HEK293 (cell line): ENCODE results near the gene HDAC10.

ENCODE experiments used
- CTCF ChIA-PET: fragments of 350-600 bp; formaldehyde crosslinking; extraction: SDS; loops from one replicate; lab custom pipeline; 2021; ENCODE audit warnings: antibody characterized with exemption; lab: Yijun Ruan, JAX
- POLR2A ChIA-PET: fragments of 300-600 bp; formaldehyde crosslinking; extraction: SDS; loops from one replicate; lab custom pipeline; 2020; ENCODE audit warnings: antibody characterized with exemption, inconsistent platforms; lab: Yijun Ruan, JAX
- H3K27ac ChIP-seq: fragments of 200-500 bp; sonication (Bioruptor generic); 2 replicates; pipeline ENCODE4 v1.5.1; 2014; ENCODE audit warnings: low read depth, low read length, control low read depth, inconsistent platforms; ENCODE audit errors: extremely low read depth
- H3K36me3 ChIP-seq, 2 experiments: fragments of 200-500 bp in 1 of 2; sonication (Bioruptor generic) in 1 of 2; 1 replicate in 1 of 2; 2 replicates in 1 of 2; pipeline ENCODE4 v1.5.1; 2014 to 2017; ENCODE audit warnings: inconsistent platforms in 2 of 2, low read length in 2 of 2; ENCODE audit not compliant: control insufficient read depth in 2 of 2, insufficient read depth in 1 of 2
- H3K4me1 ChIP-seq: fragments of 200-500 bp; sonication (Bioruptor generic); 2 replicates; pipeline ENCODE4 v1.5.1; 2014; ENCODE audit warnings: mild to moderate bottlenecking, low read length, inconsistent platforms; ENCODE audit not compliant: control insufficient read depth, insufficient read depth
- H3K4me3 ChIP-seq: 2 replicates; pipeline ENCODE4 v1.5.1; 2011; ENCODE audit warnings: low read depth, mild to moderate bottlenecking, control low read depth, low read length, moderate library complexity
- H3K9me3 ChIP-seq: fragments of 200-500 bp; sonication (Bioruptor generic); 2 replicates; pipeline ENCODE4 v1.5.1; 2014; ENCODE audit warnings: low read depth, low read length, inconsistent platforms; ENCODE audit not compliant: control insufficient read depth, insufficient read depth
- FEZF1 ChIP-seq: fragments of 450-650 bp; formaldehyde crosslinking; IDR thresholded peaks from 2 replicates; pipeline ENCODE4 v1.5.1; 2016; ENCODE audit warnings: missing biosample characterization, missing genetic modification characterization
- GLI4 ChIP-seq: fragments of 450-650 bp; formaldehyde crosslinking; IDR thresholded peaks from 2 replicates; pipeline ENCODE4 v1.5.1; 2016; ENCODE audit warnings: missing biosample characterization, missing genetic modification characterization
- GLIS2 ChIP-seq: fragments of 450-650 bp; formaldehyde crosslinking; IDR thresholded peaks from 2 replicates; pipeline ENCODE4 v1.5.1; 2016; ENCODE audit warnings: missing biosample characterization, missing genetic modification characterization
- HOXD13 ChIP-seq: sonication (generic); formaldehyde crosslinking; IDR thresholded peaks from 2 replicates; pipeline ENCODE4 v1.8.0; 2022; ENCODE audit warnings: missing genetic modification reagents, borderline replicate concordance
- KLF1 ChIP-seq: fragments of 450-650 bp; formaldehyde crosslinking; IDR thresholded peaks from 2 replicates; pipeline ENCODE4 v1.5.1; 2016; ENCODE audit warnings: missing biosample characterization, missing genetic modification characterization
- SALL2 ChIP-seq: fragments of 450-650 bp; formaldehyde crosslinking; IDR thresholded peaks from 2 replicates; pipeline ENCODE4 v1.5.0; 2017; ENCODE audit warnings: missing biosample characterization, mild to moderate bottlenecking, missing genetic modification characterization, borderline replicate concordance
- ZBTB20 ChIP-seq: fragments of 450-650 bp; formaldehyde crosslinking; IDR thresholded peaks from 2 replicates; pipeline ENCODE4 v1.5.1; 2016; ENCODE audit warnings: missing biosample characterization, missing genetic modification characterization
- ZBTB6 ChIP-seq: fragments of 450-650 bp; formaldehyde crosslinking; IDR thresholded peaks from 2 replicates; pipeline ENCODE4 v1.5.1; 2017; ENCODE audit warnings: missing biosample characterization, missing genetic modification characterization
- ZFP69B ChIP-seq: fragments of 450-650 bp; formaldehyde crosslinking; IDR thresholded peaks from 2 replicates; pipeline ENCODE4 v1.5.1; 2016; ENCODE audit warnings: missing biosample characterization, missing genetic modification characterization
- ZNF138 ChIP-seq: fragments of 450-650 bp; formaldehyde crosslinking; IDR thresholded peaks from 2 replicates; pipeline ENCODE4 v1.5.1; 2016; ENCODE audit warnings: missing biosample characterization, missing genetic modification characterization, borderline replicate concordance
- ZNF148 ChIP-seq: fragments of 450-650 bp; formaldehyde crosslinking; IDR thresholded peaks from 2 replicates; pipeline ENCODE4 v1.5.0; 2017; ENCODE audit warnings: missing biosample characterization, missing genetic modification characterization, borderline replicate concordance
- ZNF16 ChIP-seq: fragments of 450-650 bp; formaldehyde crosslinking; IDR thresholded peaks from 2 replicates; pipeline ENCODE4 v1.5.1; 2016; ENCODE audit warnings: low read depth, missing biosample characterization, missing genetic modification characterization
- ZNF169 ChIP-seq: fragments of 450-650 bp; formaldehyde crosslinking; IDR thresholded peaks from 2 replicates; pipeline ENCODE4 v1.5.1; 2016; ENCODE audit warnings: missing biosample characterization, missing genetic modification characterization
- ZNF175 ChIP-seq: fragments of 450-650 bp; formaldehyde crosslinking; IDR thresholded peaks from 2 replicates; pipeline ENCODE4 v1.5.1; 2016; ENCODE audit warnings: missing biosample characterization, missing genetic modification characterization
- ZNF184 ChIP-seq: fragments of 450-650 bp; IDR thresholded peaks from 2 replicates; pipeline ENCODE4 v1.5.1; 2018; ENCODE audit warnings: missing biosample characterization, mild to moderate bottlenecking, missing genetic modification characterization
- ZNF324 ChIP-seq: fragments of 450-650 bp; formaldehyde crosslinking; IDR thresholded peaks from 2 replicates; pipeline ENCODE4 v1.5.1; 2016; ENCODE audit warnings: missing biosample characterization, missing genetic modification characterization
- ZNF366 ChIP-seq: fragments of 450-650 bp; formaldehyde crosslinking; conservative IDR thresholded peaks from 2 replicates; pipeline ENCODE4 v1.5.1; 2016; ENCODE audit warnings: missing biosample characterization, missing genetic modification characterization
- ZNF391 ChIP-seq: fragments of 450-650 bp; formaldehyde crosslinking; IDR thresholded peaks from 2 replicates; pipeline ENCODE4 v1.5.1; 2016; ENCODE audit warnings: low read depth, missing biosample characterization, missing genetic modification characterization, borderline replicate concordance
- ZNF394 ChIP-seq: fragments of 450-650 bp; formaldehyde crosslinking; IDR thresholded peaks from 2 replicates; pipeline ENCODE4 v1.5.1; 2016; ENCODE audit warnings: missing biosample characterization, missing genetic modification characterization, mild to moderate bottlenecking, moderate library complexity, borderline replicate concordance
- ZNF426 ChIP-seq: fragments of 450-650 bp; formaldehyde crosslinking; IDR thresholded peaks from 2 replicates; pipeline ENCODE4 v1.5.1; 2017; ENCODE audit warnings: missing biosample characterization, missing genetic modification characterization, mild to moderate bottlenecking, inconsistent platforms, moderate library complexity
- ZNF544 ChIP-seq: fragments of 450-650 bp; formaldehyde crosslinking; IDR thresholded peaks from 2 replicates; pipeline ENCODE4 v1.5.0; 2017; ENCODE audit warnings: missing biosample characterization, missing genetic modification characterization
- ZNF558 ChIP-seq: fragments of 450-650 bp; formaldehyde crosslinking; IDR thresholded peaks from 2 replicates; pipeline ENCODE4 v1.5.1; 2016; ENCODE audit warnings: missing biosample characterization, missing genetic modification characterization
- ZNF785 ChIP-seq: fragments of 450-650 bp; formaldehyde crosslinking; IDR thresholded peaks from 2 replicates; pipeline ENCODE4 v1.5.1; 2016; ENCODE audit warnings: missing biosample characterization, missing genetic modification characterization
- ZSCAN23 ChIP-seq: fragments of 450-650 bp; formaldehyde crosslinking; IDR thresholded peaks from 2 replicates; pipeline ENCODE4 v1.5.1; 2016; ENCODE audit warnings: missing biosample characterization, missing genetic modification characterization
- ZSCAN4 ChIP-seq: fragments of 450-650 bp; formaldehyde crosslinking; IDR thresholded peaks from 2 replicates; pipeline ENCODE4 v1.5.1; 2017; ENCODE audit warnings: missing biosample characterization, missing genetic modification characterization

HDAC10 gene

GRCh38 chr22:50225200-50225969 is 25.7 kb downstream of the HDAC10 start:
- Histone ChIP-seq H3K27ac (no peak overlapping the region), H3K4me3 (no peak overlapping the region), H3K4me1 (no peaks in the 10 kb centered on the region; the same call in 1 of the 2 replicates), H3K36me3 (peaks cover 24 to 92% of the 10 kb centered on the region in 2 experiments), H3K9me3 (no peaks in the 10 kb centered on the region)
- CTCF ChIA-PET = interaction anchor here (1.4 to 1.6 kb wide), 2 partner anchors 16 to 51 kb away, joined by 3 to 6 read pairs; no protein-coding TSS in a partner anchor
- TF ChIP-seq ZNF16 (tag by site-specific recombination) = no peak
- TF ChIP-seq ZSCAN23 (tag by site-specific recombination) = no peak
- TF ChIP-seq ZNF558 (tag by site-specific recombination) = no peak
- no peak for TF ChIP-seq ZNF391 (tag by site-specific recombination)
- 0 out of 2 replicates have a peak, but pooled peaks have one; percentile 13 for TF ChIP-seq KLF1 (tag by site-specific recombination)
- TF ChIP-seq GLI4 = no peak
- TF ChIP-seq HOXD13 (CRISPR knock-in tag) = no peak
- TF ChIP-seq FEZF1 (tag by site-specific recombination) = no peak
- TF ChIP-seq ZNF184 (tag by site-specific recombination) = no peak
- POLR2A ChIA-PET = no interaction called here

- TF ChIP-seq ZNF366 (tag by site-specific recombination) (no peak), ZNF16 (tag by site-specific recombination) (no peak), ZNF544 (tag by site-specific recombination) (no peak), FEZF1 (tag by site-specific recombination) (no peak), ZNF426 (tag by site-specific recombination) (no peak), ZNF785 (no peak)
- no peaks in the 10 kb centered on the region for H3K9me3 ChIP-seq
- CTCF ChIA-PET = interaction anchor here (0.8 to 1.6 kb wide), 2 partner anchors 17 to 78 kb away, joined by 4 to 6 read pairs; no protein-coding TSS in a partner anchor
- POLR2A ChIA-PET = interaction anchor here (0.9 kb wide), 1 partner anchor 20 kb away, joined by 3 read pairs; no protein-coding TSS in a partner anchor
- peaks cover 2% of the 10 kb centered on the region; the same call in 1 of the 2 replicates for H3K4me1 ChIP-seq
- peaks cover 17 to 95% of the 10 kb centered on the region in 2 experiments for H3K36me3 ChIP-seq
- no peak overlapping the region for H3K4me3 ChIP-seq
- H3K27ac ChIP-seq = no peak overlapping the region
Observed at GRCh38 chr22:50224071-50224470, 27.0 kb downstream of the HDAC10 start.

GRCh38 chr22:50222508-50222907 is 28.6 kb downstream of the HDAC10 start:
- CTCF ChIA-PET = interaction anchor here (0.5 to 1.4 kb wide), 4 partner anchors 11 to 457 kb away, joined by 3 to 5 read pairs (median 3); no protein-coding TSS in a partner anchor
- Histone ChIP-seq H3K27ac (no peak overlapping the region), H3K4me1 (peaks cover 2% of the 10 kb centered on the region; the same call in 1 of the 2 replicates), H3K4me3 (no peak overlapping the region), H3K36me3 (peaks cover 17 to 96% of the 10 kb centered on the region in 2 experiments), H3K9me3 (no peaks in the 10 kb centered on the region)
- POLR2A ChIA-PET = interaction anchor here (0.5 kb wide), 1 partner anchor 13 kb away, joined by 3 read pairs; no protein-coding TSS in a partner anchor
- no peak for TF ChIP-seq ZNF16 (tag by site-specific recombination)
- no peak for TF ChIP-seq ZNF138 (tag by site-specific recombination)
- no peak for TF ChIP-seq ZNF175
- TF ChIP-seq ZBTB20 (tag by site-specific recombination) = no peak
- no peak for TF ChIP-seq ZNF169 (tag by site-specific recombination)
- TF ChIP-seq ZNF394 (tag by site-specific recombination) = no peak
- no peak for TF ChIP-seq ZBTB6 (tag by site-specific recombination)
- no peak for TF ChIP-seq ZFP69B (tag by site-specific recombination)
- TF ChIP-seq ZNF148 = no peak
- TF ChIP-seq ZNF324 = no peak
- no peak for TF ChIP-seq SALL2 (tag by site-specific recombination)
- TF ChIP-seq GLIS2 (tag by site-specific recombination) = no peak
- no peak for TF ChIP-seq ZSCAN4 (tag by site-specific recombination)
